GM20431 (cell line): Measurements from ENCODE around the gene CCDC157.
"Not testable (repeated sequence)": the region's sequence is repeated elsewhere in the genome, so short reads cannot be mapped to it uniquely, and the experiment has no call there.

Source experiments
- in situ Hi-C: fragments of 300-500 bp; cut with MseI, MboI; formaldehyde crosslinking; loops from one replicate; pipeline ENCODE4 v1.15.0; 2020; ENCODE audit warnings: low sequenced_read_pairs; ENCODE audit not compliant: unreplicated experiment

The CCDC157 gene

DNA sequence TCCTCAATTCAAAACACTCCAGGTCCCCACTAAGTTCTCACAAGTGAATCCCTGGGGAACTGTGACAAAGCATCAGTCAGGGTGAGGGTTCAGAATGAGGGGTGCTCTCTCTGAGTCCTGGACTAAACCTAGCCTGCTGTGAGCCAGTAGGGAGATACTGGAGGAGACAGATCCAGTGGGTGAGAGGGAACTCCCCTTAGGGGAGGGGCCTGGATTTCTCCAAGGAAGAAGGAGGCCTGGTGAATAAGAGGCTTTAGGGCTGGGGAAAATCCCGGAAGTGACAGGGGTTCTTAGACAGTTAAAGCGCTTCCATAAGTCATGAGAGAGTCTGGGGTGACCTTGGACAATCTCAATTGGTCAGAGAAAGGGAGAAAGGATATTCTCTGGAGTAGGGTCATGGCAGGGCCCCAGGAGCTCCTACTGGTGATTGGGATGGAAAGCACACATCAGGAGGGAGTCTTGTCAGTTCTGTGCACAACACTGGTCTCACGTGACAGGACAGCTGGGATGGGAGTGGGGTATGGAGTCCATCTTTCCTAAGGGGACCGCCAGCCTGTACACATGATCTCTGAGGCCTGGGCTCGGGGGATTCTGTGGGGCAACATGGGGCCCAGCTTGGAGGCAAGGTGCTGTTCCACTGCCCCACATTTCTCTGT lies 31.6 kb upstream of the CCDC157 start:
- in situ Hi-C loops: no loop called here

DNA sequence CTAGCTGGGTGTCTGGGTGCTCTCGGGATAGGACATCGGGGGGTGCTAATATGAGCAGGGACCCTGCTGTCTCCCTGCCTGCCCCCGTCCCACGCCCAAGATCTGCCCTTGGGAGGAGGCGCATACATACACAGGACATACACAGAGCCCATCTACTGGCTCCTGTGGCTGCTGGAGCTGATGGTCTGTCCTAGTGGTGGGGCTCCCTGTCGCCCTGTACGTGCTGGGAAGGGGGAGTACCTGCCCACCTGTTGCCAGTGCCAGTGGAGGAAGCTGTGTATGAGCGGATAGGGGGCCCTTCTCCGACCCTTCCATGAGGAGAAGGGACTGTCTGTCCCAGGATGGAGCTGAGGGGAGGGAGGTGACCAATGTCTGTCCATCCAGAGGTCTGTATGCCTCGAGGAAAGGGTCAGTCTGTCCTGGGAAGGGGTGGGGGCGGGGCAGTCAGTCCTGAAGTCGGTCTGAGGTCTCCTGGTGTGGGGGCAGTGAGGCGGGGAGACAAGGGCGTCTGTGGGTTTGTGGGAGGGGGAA lies 31.0 kb upstream of the CCDC157 start:
- in situ Hi-C loops: no loop called here

DNA sequence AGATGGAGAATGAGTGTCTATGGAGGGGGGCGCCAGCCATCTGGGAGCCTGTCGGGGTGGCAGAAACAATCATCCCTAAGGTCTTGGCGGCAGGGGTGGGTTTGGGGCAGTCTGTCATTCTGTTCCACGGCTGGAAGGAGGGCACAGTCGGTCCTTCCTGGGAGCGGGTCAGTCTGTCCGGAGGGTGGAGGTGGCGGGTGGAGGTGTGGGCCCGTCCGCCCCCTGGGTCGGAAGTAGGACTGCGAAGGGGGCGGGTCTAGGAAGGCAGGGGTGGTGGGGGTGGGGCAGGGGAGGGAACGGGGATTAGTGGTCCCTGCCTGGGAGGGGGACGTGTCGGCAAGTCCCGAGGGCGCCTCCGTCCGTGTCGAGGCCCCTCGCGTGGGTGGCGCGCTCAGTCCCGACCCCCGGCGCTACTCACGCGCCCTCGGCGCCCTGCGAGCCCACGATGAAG lies 30.5 kb upstream of the CCDC157 start:
- in situ Hi-C loops: no loop called here

DNA sequence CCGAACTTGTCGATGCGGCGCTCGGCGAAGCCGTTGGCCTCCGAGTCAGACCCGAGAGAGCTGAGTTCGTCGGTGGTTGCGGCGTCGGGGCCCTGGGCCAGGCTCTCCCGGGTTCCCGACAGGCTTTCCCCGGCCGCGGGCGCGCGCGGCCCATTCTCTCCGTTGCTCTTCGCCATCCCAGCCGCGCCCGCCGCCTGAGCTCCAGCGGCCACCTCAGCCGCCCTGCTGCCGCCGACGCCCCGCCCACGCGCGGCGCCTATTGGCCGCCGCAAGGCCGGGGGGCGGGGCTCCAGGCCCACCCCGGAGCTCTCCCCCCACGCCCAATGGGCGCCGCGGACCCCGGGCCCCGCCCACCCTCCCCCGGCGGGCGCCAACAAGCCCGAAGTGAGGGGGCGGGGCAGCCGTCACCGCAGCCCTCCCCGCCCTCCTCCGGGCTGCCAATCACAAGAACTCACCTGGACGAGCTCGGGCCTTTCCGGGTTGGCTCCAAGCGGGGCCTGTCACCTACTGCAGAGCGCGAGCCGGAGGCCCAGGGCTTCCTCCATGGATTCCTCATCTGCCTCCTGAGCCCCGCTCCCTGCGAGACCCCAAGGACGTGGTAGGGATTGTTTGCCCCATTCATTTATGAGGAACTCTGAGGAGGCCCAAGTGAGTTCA lies 30.0 kb upstream of the CCDC157 start, which contains the start of gene TBC1D10A:
TBC1D10A (minus strand) TSS at position 236 of the 657 bp plus-strand sequence; CDS start at position 176, 60 bp downstream.
- in situ Hi-C loops: no loop called here

DNA sequence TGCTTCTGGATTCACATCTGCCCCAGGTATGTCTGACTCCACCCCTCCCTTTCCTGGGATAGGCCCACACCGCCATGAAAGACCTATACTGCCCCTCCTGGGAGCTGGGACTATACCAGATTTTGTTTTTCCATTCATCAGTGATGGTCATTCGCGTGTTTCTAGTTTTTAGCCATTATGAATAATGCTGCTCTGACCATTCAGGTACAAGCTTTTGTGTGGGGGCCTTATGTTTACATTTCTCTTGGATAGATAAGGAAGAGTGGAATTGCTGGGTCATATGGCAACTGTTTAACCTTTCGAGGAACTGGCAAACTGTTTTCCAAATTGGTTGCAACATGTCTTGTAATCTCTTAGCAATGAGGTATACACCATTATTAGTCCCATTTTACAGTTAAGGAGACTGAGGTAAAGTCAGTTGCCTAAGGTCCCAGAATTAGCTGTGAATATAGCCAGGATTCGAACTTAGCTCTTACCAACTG lies 28.9 kb upstream of the CCDC157 start:
- in situ Hi-C loops: no loop called here

DNA sequence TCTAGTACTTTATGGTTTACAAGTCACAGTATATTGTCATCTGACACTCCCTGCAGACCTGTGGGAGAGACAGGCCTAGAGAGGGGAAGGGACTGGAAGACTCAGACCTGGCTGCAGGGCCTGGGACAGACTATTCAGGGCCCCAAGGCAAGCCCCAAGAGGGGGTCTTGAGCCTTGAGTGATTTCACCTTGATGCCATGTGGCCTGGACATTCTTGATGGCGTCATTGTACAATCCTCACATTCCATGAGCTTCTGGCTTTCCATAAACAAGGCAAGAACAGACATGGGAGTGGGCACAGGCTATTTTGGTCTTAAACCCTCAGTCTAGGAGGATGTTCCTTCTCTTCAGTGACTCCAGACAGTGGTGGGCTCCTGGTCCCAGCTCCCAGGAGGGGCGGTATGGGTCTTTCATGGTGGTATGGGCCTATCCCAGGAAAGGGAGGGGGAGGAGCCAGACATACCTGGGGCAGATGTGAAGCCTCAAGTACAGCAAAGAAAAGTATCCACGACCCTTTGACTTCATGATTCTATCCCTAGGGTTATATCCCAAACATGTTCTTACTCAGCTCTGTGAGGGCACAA lies 28.2 kb upstream of the CCDC157 start:
- in situ Hi-C loops: no loop called here

DNA sequence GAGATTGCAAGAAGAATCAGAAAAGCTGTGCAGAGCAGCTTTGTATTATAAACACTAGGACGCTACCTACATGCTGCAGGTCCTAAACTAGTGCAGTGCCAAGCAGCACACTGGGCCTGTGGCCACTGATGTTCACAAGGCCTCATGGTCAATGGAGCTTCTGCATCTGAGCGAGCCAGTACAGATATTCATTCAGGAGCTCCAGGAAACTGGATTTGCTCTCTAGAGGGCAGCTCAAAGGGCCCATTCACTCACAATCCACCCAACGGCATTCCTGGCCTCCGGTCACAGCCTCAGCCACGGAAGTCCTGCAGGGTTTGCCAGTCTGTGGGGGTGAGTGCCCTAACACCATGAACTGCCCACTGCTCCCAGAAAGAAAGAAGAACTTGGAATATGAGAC lies 24.3 kb upstream of the CCDC157 start:
- in situ Hi-C loops: no loop called here

DNA sequence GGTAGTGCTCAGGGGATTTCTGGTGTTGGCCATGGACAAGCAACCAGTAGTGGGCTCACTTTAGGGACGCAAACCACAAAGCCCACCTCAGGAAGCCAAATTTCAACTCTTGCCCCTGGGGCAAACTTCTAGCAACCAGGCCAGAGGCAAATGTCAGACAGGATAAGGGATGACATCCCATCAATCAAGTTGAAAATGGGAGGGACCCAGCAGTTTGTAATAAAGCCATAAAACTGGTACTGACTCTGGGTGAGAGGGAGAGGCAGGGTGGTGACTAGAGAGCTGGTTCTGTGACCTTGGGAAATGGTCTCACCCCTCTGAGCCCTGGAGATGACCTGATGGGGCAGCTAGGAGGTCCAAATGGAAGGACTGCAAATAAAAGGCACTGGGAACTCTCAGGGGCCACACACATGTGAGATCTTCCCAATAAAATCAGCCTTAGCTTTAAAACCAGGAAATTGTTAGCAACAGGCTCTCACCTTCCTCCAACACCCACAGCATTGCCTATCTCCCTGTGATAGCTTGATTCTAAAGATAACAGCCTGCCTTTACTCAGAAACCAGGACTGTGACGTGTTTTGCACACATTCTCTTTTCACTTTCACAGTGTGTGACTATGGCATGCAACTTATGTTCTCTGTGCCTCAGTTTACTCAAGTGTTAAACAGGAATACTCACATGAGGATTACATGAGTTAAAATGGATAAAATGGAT lies 23.7 kb upstream of the CCDC157 start:
- in situ Hi-C loops: no loop called here

DNA sequence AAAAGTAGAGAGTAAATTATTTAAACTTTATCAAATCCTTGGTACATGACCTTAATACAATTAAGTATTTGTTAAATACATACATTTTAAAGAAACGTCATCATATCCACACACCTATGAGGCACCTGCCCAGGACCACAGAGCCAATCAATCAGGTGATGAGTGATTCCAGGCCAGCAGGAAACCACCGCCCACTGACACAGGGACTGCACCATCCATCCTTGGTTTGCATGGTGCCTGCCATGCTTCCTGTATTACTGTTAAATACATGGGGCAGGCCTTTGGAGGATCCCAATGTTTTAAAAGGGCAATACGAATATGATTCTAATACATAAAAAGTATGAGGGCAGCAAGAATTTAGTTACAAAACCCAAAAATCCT lies 23.1 kb upstream of the CCDC157 start:
- in situ Hi-C loops: no loop called here

DNA sequence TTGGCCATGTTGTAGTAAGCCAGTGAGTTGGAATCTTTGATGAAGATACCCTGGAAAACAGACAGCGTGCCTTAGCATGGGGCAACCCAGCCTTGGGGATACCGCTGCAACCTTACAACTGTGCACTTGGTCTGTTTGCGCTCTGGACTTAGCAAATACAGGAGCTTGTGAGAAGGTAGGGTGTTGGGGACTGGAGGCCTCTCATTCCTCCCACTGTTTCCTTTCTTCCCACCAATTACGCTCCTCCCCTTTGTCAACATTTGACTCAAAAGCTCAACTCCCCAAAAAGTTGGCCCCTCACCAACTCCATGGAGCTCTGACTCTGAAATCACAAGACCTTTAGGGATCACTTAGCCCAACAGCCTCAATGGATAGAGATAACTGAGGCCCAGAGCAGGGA lies 22.2 kb upstream of the CCDC157 start:
- in situ Hi-C loops: no loop called here

DNA sequence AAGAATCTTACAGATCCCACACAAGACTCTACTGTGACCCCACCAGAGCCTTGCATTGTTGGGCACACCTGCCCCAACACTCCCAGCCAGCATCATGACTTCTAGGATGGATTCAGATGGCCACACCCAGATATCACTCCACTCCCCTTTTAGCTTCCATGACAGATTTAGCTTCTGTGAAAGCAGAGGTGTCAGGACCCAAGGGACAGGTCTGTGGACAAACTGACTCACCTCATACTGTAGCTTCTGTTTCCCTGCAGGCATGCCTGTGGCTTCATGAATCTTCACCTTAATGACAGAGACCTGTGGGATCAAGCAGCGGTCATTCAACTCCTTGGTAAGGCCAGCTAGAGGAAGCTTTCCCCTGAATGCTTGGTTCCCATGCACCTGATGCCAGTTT lies 21.6 kb upstream of the CCDC157 start:
- in situ Hi-C loops: no loop called here

DNA sequence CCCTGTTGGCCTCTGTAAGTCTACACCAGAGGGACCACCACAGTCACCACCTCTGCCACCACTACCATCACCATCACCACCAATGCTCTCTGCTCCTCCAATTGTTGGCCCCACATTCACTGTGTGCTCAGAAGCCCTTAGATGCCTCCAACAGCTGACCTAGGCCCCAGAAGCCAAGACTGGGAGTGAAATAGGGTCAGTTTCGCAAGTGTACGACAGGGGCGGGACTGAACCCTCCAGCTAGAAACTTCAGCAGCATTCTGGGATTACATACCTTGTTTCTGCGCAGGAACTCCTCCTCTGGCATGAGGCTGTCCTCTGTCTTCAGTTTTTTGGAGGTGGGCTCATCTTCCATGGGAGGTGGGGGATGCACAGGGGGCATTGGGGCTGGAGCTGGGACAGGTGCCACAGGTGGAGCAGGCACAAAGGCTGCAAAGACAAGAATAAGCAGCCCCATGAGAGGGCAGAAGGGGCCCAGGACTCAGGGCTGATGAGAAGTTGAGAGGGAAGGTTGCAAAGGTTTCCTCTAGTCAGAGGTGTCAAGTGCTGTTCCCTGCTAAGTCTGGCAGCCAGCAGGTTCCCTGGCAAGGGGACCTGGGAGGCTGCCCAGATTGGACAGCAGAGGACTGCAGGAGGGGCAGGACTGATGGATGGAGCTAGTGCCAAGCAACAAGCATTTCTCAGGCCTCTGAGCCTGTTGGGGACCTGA lies 19.9 kb upstream of the CCDC157 start:
- in situ Hi-C loops: no loop called here

DNA sequence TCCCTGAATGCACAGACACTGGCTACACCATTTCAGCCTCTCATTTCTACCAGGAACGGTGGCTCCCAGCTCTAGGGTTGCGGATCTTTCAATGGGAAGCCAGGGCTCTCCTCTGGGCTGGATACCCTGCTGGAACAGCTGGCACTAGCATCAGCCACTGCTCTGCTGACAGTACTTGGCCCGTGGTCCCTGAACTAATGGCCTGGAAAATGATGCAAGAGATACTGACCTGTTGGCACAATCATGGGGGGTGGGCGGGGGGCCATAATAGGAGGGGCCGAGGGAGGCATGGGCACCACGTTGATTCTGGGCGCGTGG lies 19.4 kb upstream of the CCDC157 start:
- in situ Hi-C loops: no loop called here

DNA sequence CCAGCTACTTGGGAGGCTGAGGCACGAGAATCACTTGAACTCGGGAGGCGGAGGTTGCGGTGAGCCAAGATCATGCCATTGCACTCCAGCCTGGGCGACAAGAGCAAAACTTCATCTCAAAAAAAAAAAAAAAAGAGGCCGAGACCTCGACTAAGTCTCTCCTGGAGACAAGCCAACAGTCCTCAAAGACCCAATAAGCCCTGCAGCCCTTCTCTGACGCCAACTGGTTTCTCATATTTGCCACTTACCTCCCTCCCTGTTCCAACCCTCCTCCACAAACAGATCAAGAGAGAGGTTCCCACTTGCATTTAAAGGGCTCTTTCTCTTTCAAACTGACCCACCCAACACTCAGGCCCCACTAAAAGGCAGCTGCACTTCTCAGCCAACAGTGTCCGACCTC lies 18.5 kb upstream of the CCDC157 start:
- in situ Hi-C loops: not testable (repeated sequence)

DNA sequence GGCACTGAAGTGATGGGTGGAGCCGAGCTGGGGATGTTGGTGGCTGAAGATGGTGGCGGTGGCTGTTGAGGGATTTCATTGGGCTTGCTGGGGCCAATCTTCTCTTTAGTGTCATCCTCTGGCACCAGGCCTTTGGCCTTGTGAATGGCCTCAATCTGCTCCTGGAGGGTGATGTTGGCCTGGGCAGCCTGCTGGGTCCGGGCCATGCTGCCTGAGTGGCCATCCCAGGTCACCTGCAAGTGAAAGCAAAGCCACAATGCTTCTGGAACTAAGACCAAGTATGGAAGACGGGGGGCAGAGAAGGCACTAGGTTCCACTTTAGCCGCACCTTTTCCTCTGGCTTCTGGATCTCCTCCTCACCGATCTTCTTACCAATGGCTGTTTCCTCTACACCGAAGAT lies 18.0 kb upstream of the CCDC157 start:
- in situ Hi-C loops: no loop called here

DNA sequence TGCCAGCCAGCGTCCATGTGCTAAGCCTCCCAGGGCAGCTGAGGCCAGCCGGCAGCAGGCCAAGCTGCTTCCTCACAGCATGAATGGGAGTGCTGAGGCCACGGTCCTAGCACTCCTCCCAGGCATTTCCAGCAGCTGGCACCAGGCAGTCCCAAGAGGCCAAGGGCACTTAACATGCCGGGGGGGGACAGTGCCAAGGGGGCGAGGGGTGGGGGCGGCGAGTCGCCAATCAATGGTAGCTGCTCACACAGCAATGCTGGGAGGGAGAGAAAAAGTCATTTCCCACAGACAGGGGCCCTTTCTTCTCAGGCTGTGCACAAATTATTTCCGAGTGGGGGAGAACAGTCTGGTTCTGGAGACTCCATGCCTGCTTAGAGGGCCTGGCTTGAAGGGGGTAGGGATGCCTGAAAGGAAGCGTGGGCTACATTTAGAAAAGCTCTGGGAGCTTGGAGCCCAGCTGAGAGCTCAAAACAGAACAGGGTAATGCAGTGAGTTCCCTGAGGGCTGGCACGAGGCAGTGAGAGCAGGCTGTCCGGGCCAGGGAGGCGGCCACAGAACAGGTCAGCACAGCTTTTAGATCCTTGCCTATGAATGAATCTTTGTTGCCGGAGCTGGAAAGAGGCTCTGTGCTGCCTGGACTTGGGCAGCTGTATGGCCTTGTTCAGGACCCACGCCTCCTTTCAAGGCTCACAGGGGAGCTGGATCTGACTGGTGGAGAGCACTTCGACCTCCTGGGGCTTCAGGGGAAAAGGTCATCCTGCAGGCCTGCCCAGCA lies 15.7 kb upstream of the CCDC157 start:
- in situ Hi-C loops: no loop called here

DNA sequence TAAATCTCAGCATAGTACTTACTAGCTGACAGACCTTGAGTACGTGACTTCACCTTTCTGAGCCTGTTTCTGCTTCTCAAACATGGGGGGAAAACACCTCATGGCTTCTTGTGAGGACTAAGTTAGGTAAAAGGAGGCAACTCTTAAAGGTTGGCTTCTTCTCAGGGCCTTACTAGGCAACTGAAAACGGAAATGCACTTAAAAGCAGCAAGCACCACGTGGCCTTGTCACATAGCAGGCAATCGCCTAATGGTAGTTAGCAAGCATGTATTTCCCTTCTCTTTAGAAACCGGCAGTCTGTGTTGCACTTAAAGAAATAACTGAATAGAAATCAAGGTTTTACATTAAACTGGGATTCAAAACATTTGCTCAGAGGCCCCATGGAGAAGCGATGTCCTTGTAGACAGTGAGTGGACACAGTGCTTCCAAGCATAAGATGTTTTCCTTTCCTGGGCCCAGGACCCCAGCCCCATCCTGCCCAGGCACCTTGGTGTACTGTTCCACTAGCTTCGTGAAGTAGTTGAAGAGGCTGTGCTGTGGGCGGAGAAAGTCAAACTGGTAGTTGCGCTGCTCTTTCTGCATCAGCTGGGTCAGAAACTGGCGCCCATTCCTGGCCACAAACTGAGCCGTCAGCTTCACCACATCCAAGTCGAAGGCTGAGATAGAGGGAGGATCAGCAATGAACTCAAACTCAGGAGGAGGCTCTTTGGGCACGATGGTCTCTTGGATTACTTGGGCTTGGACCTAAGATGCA lies 12.2 kb upstream of the CCDC157 start:
- in situ Hi-C loops: no loop called here

DNA sequence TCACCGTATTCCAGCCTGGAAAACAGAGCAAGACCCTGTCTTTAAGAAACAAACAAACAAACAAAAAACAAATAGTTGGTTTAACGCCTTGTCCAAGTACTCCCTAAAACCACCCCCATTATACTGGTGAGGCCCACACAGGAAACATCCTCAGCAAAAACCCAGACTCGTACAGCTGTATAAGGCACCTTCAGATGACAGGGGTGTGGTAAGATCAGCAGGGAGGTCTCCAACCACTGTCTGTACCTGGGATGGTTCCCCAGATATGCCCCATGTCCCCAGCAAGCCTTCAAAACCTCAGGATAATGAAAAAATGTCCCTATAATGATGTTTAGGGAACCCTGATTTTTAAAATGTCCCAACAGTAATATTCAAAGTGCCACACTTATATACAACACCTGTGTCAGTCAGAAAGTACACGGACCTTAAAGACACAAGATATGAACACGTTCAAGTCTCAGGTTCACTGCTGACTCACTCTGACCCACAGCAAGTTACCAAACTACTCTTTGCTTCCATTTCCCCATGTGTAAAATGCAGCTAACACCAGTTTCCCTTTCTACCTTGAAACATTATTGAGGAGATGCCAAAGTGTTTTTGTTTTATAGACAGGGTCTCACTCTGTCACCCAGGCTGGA lies 9.4 kb upstream of the CCDC157 start:
- in situ Hi-C loops: no loop called here
